K562 (cell line): ENCODE measurements around the gene KRT24. TPM values are rescaled to one million over a fixed set of nuclear protein-coding genes. Genes with fewer than 3 reads are reported as not detected.

Experiments used
- ATAC-seq: fragments of 200-7000 bp; cut with Tn5 transposase; 3 replicates; pipeline ENCODE4 v1.9.1; 2020; ENCODE audit warnings: moderate library complexity
- BruUV-seq: library from RNA; stranded (reverse); fragments of 400-500 nt; replicated peaks from 2 replicates; lab custom pipeline; 2021; lab: Mats Ljungman, UMichigan
- CTCF ChIA-PET: fragments of 300-600 bp; formaldehyde crosslinking; extraction: SDS; loops from one replicate; lab custom pipeline; 2021; ENCODE audit warnings: low intra/inter-chr PET ratio; lab: Yijun Ruan, JAX
- POLR2A ChIA-PET: fragments of 300-600, 350-650 bp; sonication (Branson Sonifier 250); formaldehyde crosslinking; extraction: SDS; loops from one replicate; lab custom pipeline; 2021; ENCODE audit warnings: antibody characterized with exemption, inconsistent platforms; lab: Yijun Ruan, JAX
- DNase-seq, 4 experiments: peaks; one replicate each; pipeline versions ENCODE4 v3.0.0 to v3.0.0-alpha.2; 2011 to 2018; ENCODE audit warnings: low spot score in 3 of 4, mixed read lengths in 3 of 4; ENCODE audit errors: extremely low read depth in 1 of 4
- FAIRE-seq: peaks from 2 replicates; lab custom pipeline; 2011; peaks lifted over from hg19 to GRCh38; lab: Jason Lieb, UNC
- H2AFZ ChIP-seq: 2 replicates; pipeline ENCODE4 v1.6.0; 2011; ENCODE audit warnings: low read depth, low read length, control low read depth, inconsistent platforms
- H3K27ac ChIP-seq: fragments of 200-600 bp; 3 replicates; pipeline ENCODE4 v1.8.0; 2011; ENCODE audit warnings: low read depth, mild to moderate bottlenecking, control low read depth, inconsistent platforms, low read length, moderate library complexity, mixed read lengths; ENCODE audit errors: extremely low read depth
- H3K27me3 ChIP-seq, 2 experiments: fragments of 300-600 bp in 1 of 2; 2 replicates in 1 of 2; 3 replicates in 1 of 2; pipeline versions ENCODE4 v1.6.0 to v1.8.0; 2011; ENCODE audit warnings: inconsistent platforms in 2 of 2, low read length in 2 of 2, mild to moderate bottlenecking in 1 of 2, mixed read lengths in 1 of 2, moderate library complexity in 1 of 2; ENCODE audit not compliant: control insufficient read depth in 2 of 2, insufficient read depth in 2 of 2
- H3K36me3 ChIP-seq: fragments of 300-600 bp; 3 replicates; pipeline ENCODE4 v1.8.0; 2011; ENCODE audit warnings: mild to moderate bottlenecking, low read length, inconsistent platforms; ENCODE audit not compliant: control insufficient read depth, insufficient read depth
- H3K4me1 ChIP-seq, 2 experiments: fragments of 200-600 bp in 1 of 2; replicated peaks in 1 of 2; 2 replicates in 1 of 2; 3 replicates in 1 of 2; pipeline versions ENCODE4 v1.5.1 to v1.8.0; 2011; ENCODE audit warnings: inconsistent platforms in 2 of 2, low read length in 2 of 2, mild to moderate bottlenecking in 1 of 2, mixed read lengths in 1 of 2, moderate library complexity in 1 of 2; ENCODE audit not compliant: control insufficient read depth in 2 of 2, insufficient read depth in 2 of 2
- H3K4me2 ChIP-seq: 2 replicates; pipeline ENCODE4 v1.6.1; 2011; ENCODE audit warnings: low read length, control low read depth, inconsistent platforms, mixed read lengths; ENCODE audit not compliant: insufficient read depth
- H3K4me3 ChIP-seq: fragments of 200-600 bp; sonication (generic), shearing (Covaris generic); 2 replicates; pipeline ENCODE4 v1.5.1; 2016; ENCODE audit warnings: control low read depth, inconsistent platforms
- H3K79me2 ChIP-seq: fragments of 200-600 bp; 3 replicates; pipeline ENCODE4 v1.8.0; 2011; ENCODE audit warnings: low read length, inconsistent platforms; ENCODE audit not compliant: control insufficient read depth, insufficient read depth
- H3K9ac ChIP-seq, 2 experiments: 2 replicates each; pipeline versions ENCODE4 v1.6.0 to v1.6.1; 2011; ENCODE audit warnings: low read depth in 2 of 2, low read length in 2 of 2, control low read depth in 1 of 2, inconsistent platforms in 1 of 2, mild to moderate bottlenecking in 1 of 2, mixed read lengths in 1 of 2; ENCODE audit not compliant: insufficient read depth in 1 of 2
- H3K9me1 ChIP-seq: one replicate; pipeline ENCODE4 v1.6.0; 2011; ENCODE audit warnings: inconsistent platforms, mild to moderate bottlenecking, low read length, moderate library complexity; ENCODE audit not compliant: control insufficient read depth, insufficient read depth
- H3K9me3 ChIP-seq: replicated peaks from 2 replicates; pipeline ENCODE4 v1.5.1; 2011; ENCODE audit warnings: low read depth, low read length, inconsistent platforms; ENCODE audit not compliant: control insufficient read depth, insufficient read depth
- H4K20me1 ChIP-seq: replicated peaks from 2 replicates; pipeline ENCODE4 v1.6.1; 2011; ENCODE audit warnings: low read length, inconsistent platforms, mixed read lengths; ENCODE audit not compliant: control insufficient read depth, insufficient read depth
- DEAF1 ChIP-seq: fragments of 450-650 bp; formaldehyde crosslinking; IDR thresholded peaks from 2 replicates; pipeline ENCODE4 v1.4.0; 2020; ENCODE audit warnings: mild to moderate bottlenecking, moderate library complexity
- KLF16 ChIP-seq: IDR thresholded peaks from 2 replicates; pipeline ENCODE4 v1.6.1; 2016; ENCODE audit warnings: antibody characterized with exemption
- MCM7 ChIP-seq, 2 experiments: fragments of 450-650 bp; IDR thresholded peaks; 2 replicates each; pipeline ENCODE4 v1.6.1; 2016 to 2018
- MEIS2 ChIP-seq: fragments of 450-650 bp; IDR thresholded peaks from 2 replicates; pipeline ENCODE4 v1.6.1; 2014; ENCODE audit warnings: mild to moderate bottlenecking; ENCODE audit not compliant: partially characterized antibody
- NFATC3 ChIP-seq: fragments of 450-650 bp; IDR thresholded peaks from 2 replicates; pipeline ENCODE4 v1.6.1; 2017; ENCODE audit warnings: mild to moderate bottlenecking
- POLR2AphosphoS2 ChIP-seq: IDR thresholded peaks from 2 replicates; pipeline ENCODE4 v1.6.1; 2012; ENCODE audit warnings: low read length, improper control_type of control experiment
- TFAM ChIP-seq: fragments of 250-450 bp; sonication (Bioruptor Pico); conservative IDR thresholded peaks from 2 replicates; pipeline ENCODE4 v1.5.0; 2021; ENCODE audit warnings: mild to moderate bottlenecking, moderate library complexity
- ZBTB7A ChIP-seq: IDR thresholded peaks from 2 replicates; pipeline ENCODE4 v1.6.1; 2011; ENCODE audit warnings: low read depth, mild to moderate bottlenecking, low read length, moderate library complexity, borderline replicate concordance; ENCODE audit not compliant: control insufficient read depth
- ZNF12 ChIP-seq: sonication (generic); formaldehyde crosslinking; IDR thresholded peaks from 2 replicates; pipeline ENCODE4 v1.4.0; 2020; ENCODE audit warnings: mild to moderate bottlenecking, missing genetic modification reagents
- ZNF324 ChIP-seq: fragments of 250-450 bp; sonication (Bioruptor Pico); IDR thresholded peaks from 2 replicates; pipeline ENCODE4 v1.4.0; 2020; ENCODE audit warnings: mild to moderate bottlenecking
- ZNF431 ChIP-seq: sonication (generic); formaldehyde crosslinking; IDR thresholded peaks from 2 replicates; pipeline ENCODE4 v1.8.0; 2022; ENCODE audit warnings: mild to moderate bottlenecking, missing genetic modification reagents
- WGBS: fragments of 100-300 bp; shearing (Covaris generic); methylation state at CpG from one replicate; pipeline ENCODE4 v1.1.6; 2016; ENCODE audit warnings: low coverage, mixed read lengths; ENCODE audit not compliant: insufficient coverage; ENCODE audit errors: missing lambda C conversion rate; 5-methylcytosine and 5-hydroxymethylcytosine counted together
- in situ Hi-C: fragments of 300-500 bp; cut with MboI; formaldehyde crosslinking; loops from 4 replicates; pipeline ENCODE4 v1.15.0; 2018; ENCODE audit warnings: inconsistent platforms, mixed read lengths
- intact Hi-C: fragments of 100-400 bp; cut with micrococcal nuclease; formaldehyde crosslinking; loops from 2 replicates; pipeline ENCODE4 v1.14.2; 2022
- polyA plus RNA-seq, 8 experiments: library from polyadenylated mRNA; depleted of rRNA in 4 of 8; stranded (reverse) in 5 of 8; unstranded in 3 of 8; fragments of >200 nt; fragmentation: Nextera tagmentation in 2 of 8; fragmentation: Illumina TruSeq in 1 of 8; extraction: Ambion mirVana in 2 of 8; extraction: Trizol in 1 of 8; gene quantifications; 2 replicates each; pipeline versions ENCODE4 v1.2.1 to v1.2.3, GENCODE V29; 2011 to 2014; ENCODE audit warnings: inconsistent platforms in 1 of 8, missing spikeins in 1 of 8
- total RNA-seq, 7 experiments: library from RNA; depleted of rRNA in 6 of 7; stranded (reverse); fragments of >200 nt in 6 of 7; fragmentation: Illumina TruSeq in 2 of 7; extraction: Trizol in 2 of 7; gene quantifications; 2 replicates each; pipeline versions ENCODE4 v1.2.1 to v1.2.3, GENCODE V29; 2011 to 2021; ENCODE audit warnings: low replicate concordance in 1 of 7
- TF ChIP-seq, protein P1 (sequence below): fragments of 250-450 bp; sonication (Bioruptor Pico); IDR thresholded peaks from 2 replicates; pipeline ENCODE4 v1.8.0; 2022; ENCODE audit warnings: inconsistent platforms

KRT24 gene
- total and polyA plus RNA-seq, 9 of the 15 experiments (the other 6 are each of a cell fraction or from before 2014, with no cell fraction given): not detected

GRCh38 chr17:40705584-40705983, 2.0 kb upstream of the KRT24 start:
- H3K4me1 ChIP-seq: no peaks in the 10 kb centered on the region
- no peak overlapping the region for H3K27ac ChIP-seq
- H3K4me2 ChIP-seq: no peak overlapping the region
- DNase-seq (no peak), ATAC-seq (no peak), FAIRE-seq (no peak)
- no peak for TF ChIP-seq ZNF12 (CRISPR knock-in tag)
- TF ChIP-seq NFATC3: no peak
- no peak for TF ChIP-seq TFAM (CRISPR knock-in tag)
- no peak for TF ChIP-seq ZNF431 (CRISPR knock-in tag)
- no peak for TF ChIP-seq ZNF324 (CRISPR knock-in tag)
- no peak for TF ChIP-seq POLR2AphosphoS2
- no peak for TF ChIP-seq MCM7 (IDR thresholded peaks at IDR 0.05)
- no peak for TF ChIP-seq DEAF1 (CRISPR knock-in tag)
- no peak for TF ChIP-seq KLF16
- no peak for TF ChIP-seq MEIS2
- TF ChIP-seq, protein P1, sequence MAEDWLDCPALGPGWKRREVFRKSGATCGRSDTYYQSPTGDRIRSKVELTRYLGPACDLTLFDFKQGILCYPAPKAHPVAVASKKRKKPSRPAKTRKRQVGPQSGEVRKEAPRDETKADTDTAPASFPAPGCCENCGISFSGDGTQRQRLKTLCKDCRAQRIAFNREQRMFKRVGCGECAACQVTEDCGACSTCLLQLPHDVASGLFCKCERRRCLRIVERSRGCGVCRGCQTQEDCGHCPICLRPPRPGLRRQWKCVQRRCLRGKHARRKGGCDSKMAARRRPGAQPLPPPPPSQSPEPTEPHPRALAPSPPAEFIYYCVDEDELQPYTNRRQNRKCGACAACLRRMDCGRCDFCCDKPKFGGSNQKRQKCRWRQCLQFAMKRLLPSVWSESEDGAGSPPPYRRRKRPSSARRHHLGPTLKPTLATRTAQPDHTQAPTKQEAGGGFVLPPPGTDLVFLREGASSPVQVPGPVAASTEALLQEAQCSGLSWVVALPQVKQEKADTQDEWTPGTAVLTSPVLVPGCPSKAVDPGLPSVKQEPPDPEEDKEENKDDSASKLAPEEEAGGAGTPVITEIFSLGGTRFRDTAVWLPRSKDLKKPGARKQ (CRISPR knock-in tag): no peak
- no peak for TF ChIP-seq ZBTB7A
- H3K79me2 ChIP-seq: no peaks in the 10 kb centered on the region
- no TSS peak for BruUV-seq
- CTCF ChIA-PET: no interaction called here
- in situ Hi-C loops (no loop called here), intact Hi-C loops (no loop called here)
- no peaks in the 10 kb centered on the region for H3K9me3 ChIP-seq
- no peaks in the 10 kb centered on the region for H3K9me1 ChIP-seq
- no peaks in the 10 kb centered on the region for H4K20me1 ChIP-seq
- H3K9ac ChIP-seq: no peak overlapping the region
- peaks cover 21 to 31% of the 10 kb centered on the region in 2 experiments for H3K27me3 ChIP-seq
- H3K36me3 ChIP-seq: no peaks in the 10 kb centered on the region
- no peak overlapping the region for H3K4me3 ChIP-seq
- WGBS: 0% methylated on average over 4 of the region's 4 CpGs
- POLR2A ChIA-PET: interaction anchor here (0.6 to 1.4 kb wide), 3 partner anchors 12 to 367 kb away, joined by 3 read pairs; partner anchors contain the start of gene TOP2A
- no peak overlapping the region for H2AFZ ChIP-seq
